SH-SY5Y (cell line): ENCODE results near the gene PCNX1.

Experiments
- GATA2 ChIP-seq: IDR thresholded peaks from 2 replicates; pipeline ENCODE4 v1.6.1; 2011; ENCODE audit warnings: mild to moderate bottlenecking, low read depth, low read length
- GATA3 ChIP-seq: IDR thresholded peaks from 2 replicates; pipeline ENCODE4 v1.6.1; 2011; ENCODE audit warnings: low read depth, mild to moderate bottlenecking, low read length, moderate library complexity

DNA sequence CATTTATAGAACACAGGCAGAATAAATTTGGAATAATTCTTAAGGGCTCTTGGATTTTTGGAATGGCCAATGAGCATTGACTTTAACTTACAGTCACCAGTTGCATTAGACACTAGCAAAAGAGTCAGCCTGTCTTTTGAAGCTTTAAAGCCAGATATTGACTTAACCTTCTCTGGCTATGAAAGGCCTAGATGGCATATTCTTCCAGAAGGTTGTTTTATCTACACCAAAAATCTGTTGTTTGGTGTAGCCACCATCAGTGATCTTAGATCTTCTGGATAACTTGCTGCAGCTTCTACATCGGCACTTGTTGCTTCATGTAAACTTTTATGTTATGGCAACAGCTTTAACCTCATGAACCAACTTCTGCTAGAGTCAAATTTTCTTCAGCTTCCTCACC, 10.4 kb downstream of the PCNX1 start:
- TF ChIP-seq GATA2 (no peak), GATA3 (no peak)
